B cell (primary cell): ENCODE results near the gene MOGAT3. TPM values are rescaled to one million over a fixed set of nuclear protein-coding genes. Genes with fewer than 3 reads are reported as not detected.

Source experiments
- ATAC-seq: fragments of 200-7000 bp; cut with Tn5 transposase; one replicate; pipeline ENCODE4 v1.10.0; 2021; ENCODE audit warnings: low read depth, mild to moderate bottlenecking, moderate number of reproducible peaks, moderate library complexity
- CTCF ChIA-PET: fragments of 350-600 bp; sonication (Branson Sonifier 250); formaldehyde crosslinking; loops from one replicate; lab custom pipeline; 2021; ENCODE audit warnings: antibody characterized with exemption, inconsistent platforms; lab: Charles Lee
- POLR2A ChIA-PET: fragments of 350-600 bp; sonication (Branson Sonifier 250); formaldehyde crosslinking; loops from one replicate; lab custom pipeline; 2021; ENCODE audit warnings: antibody characterized with exemption; lab: Charles Lee
- DNase-seq: peaks from one replicate; pipeline ENCODE4 v3.0.0; 2013
- H2AFZ ChIP-seq: 2 replicates; pipeline ENCODE4 v1.6.1; 2012; ENCODE audit warnings: mild to moderate bottlenecking, low read depth, low read length; ENCODE audit not compliant: insufficient read depth, poor library complexity, severe bottlenecking
- H3K27ac ChIP-seq, 2 donors: 1 replicate in 1 of 2; 2 replicates in 1 of 2; pipeline ENCODE4 v1.5.1; 2012 to 2013; ENCODE audit warnings: low read length in 2 of 2, mild to moderate bottlenecking in 2 of 2, moderate library complexity in 1 of 2
- H3K27me3 ChIP-seq, 4 experiments: fragments of 200-600 bp in 1 of 4; sonication (generic) in 1 of 4; replicated peaks in 1 of 4; 1 replicate in 2 of 4; 2 replicates in 2 of 4; pipeline versions ENCODE4 v1.6.1 to v1.7.0; 2013 to 2016; ENCODE audit warnings: low read length in 3 of 4, mild to moderate bottlenecking in 2 of 4, mixed read lengths in 1 of 4, moderate library complexity in 1 of 4; ENCODE audit not compliant: insufficient read depth in 4 of 4, control insufficient read depth in 3 of 4; ENCODE audit errors: control extremely low read depth in 1 of 4
- H3K36me3 ChIP-seq, 2 experiments: replicated peaks in 1 of 2; 1 replicate in 1 of 2; 2 replicates in 1 of 2; pipeline versions ENCODE4 v1.6.1 to v1.7.1; 2013; ENCODE audit warnings: low read length in 1 of 2; ENCODE audit not compliant: insufficient read depth in 2 of 2, control insufficient read depth in 1 of 2; ENCODE audit errors: control extremely low read depth in 1 of 2, extremely low read depth in 1 of 2
- H3K4me1 ChIP-seq, 2 donors: fragments of 200-600 bp in 1 of 2; sonication (generic) in 1 of 2; 1 replicate in 1 of 2; 2 replicates in 1 of 2; pipeline versions ENCODE4 v1.5.1 to v1.6.1; 2013 to 2017; ENCODE audit warnings: low read length in 2 of 2; ENCODE audit not compliant: control insufficient read depth in 2 of 2, insufficient read depth in 2 of 2
- H3K4me2 ChIP-seq: replicated peaks from 2 replicates; pipeline ENCODE3; 2012; ENCODE audit warnings: mild to moderate bottlenecking, low read depth, low read length; ENCODE audit not compliant: poor library complexity, severe bottlenecking
- H3K4me3 ChIP-seq, 5 experiments: fragments of 200-600 bp in 1 of 5; sonication (generic) in 1 of 5; 1 replicate in 3 of 5; 2 replicates in 2 of 5; pipeline versions ENCODE4 v1.5.1 to v1.7.0; 2011 to 2016; ENCODE audit warnings: low read length in 4 of 5, mild to moderate bottlenecking in 4 of 5, low read depth in 2 of 5, control low read depth in 1 of 5, moderate library complexity in 1 of 5; ENCODE audit not compliant: insufficient read depth in 1 of 5; ENCODE audit errors: control extremely low read depth in 1 of 5, extremely low read depth in 1 of 5
- H3K79me2 ChIP-seq: fragments of 200-600 bp; sonication (generic); one replicate; pipeline ENCODE4 v1.6.0; 2016; ENCODE audit warnings: low read length; ENCODE audit not compliant: control insufficient read depth, insufficient read depth
- H3K9ac ChIP-seq: fragments of 200-600 bp; sonication (generic); 2 replicates; pipeline ENCODE4 v1.6.1; 2017; ENCODE audit warnings: mild to moderate bottlenecking, low read length, moderate library complexity
- H3K9me3 ChIP-seq, 3 donors: one replicate each; pipeline versions ENCODE4 v1.6.1 to v1.7.1; 2013; ENCODE audit warnings: low read length in 2 of 3; ENCODE audit not compliant: control insufficient read depth in 2 of 3, insufficient read depth in 1 of 3; ENCODE audit errors: control extremely low read depth in 1 of 3
- H4K20me1 ChIP-seq: 2 replicates; pipeline ENCODE4 v1.6.0; 2012; ENCODE audit warnings: mild to moderate bottlenecking, low read length; ENCODE audit not compliant: insufficient read depth, control insufficient read depth, poor library complexity, severe bottlenecking
- H3K27ac Mint-ChIP-seq: one replicate; pipeline ENCODE4 v1.8.0; 2021; ENCODE audit warnings: mixed read lengths
- H3K27me3 Mint-ChIP-seq: one replicate; pipeline ENCODE4 v1.8.0; 2021; ENCODE audit warnings: mixed read lengths
- H3K4me1 Mint-ChIP-seq: one replicate; pipeline ENCODE4 v1.8.0; 2021; ENCODE audit warnings: mixed read lengths
- H3K4me3 Mint-ChIP-seq: one replicate; pipeline ENCODE4 v1.8.0; 2021; ENCODE audit warnings: mixed read lengths
- H3K9me3 Mint-ChIP-seq: one replicate; pipeline ENCODE4 v1.8.0; 2022; ENCODE audit warnings: mixed read lengths; ENCODE audit not compliant: insufficient read depth
- CTCF ChIP-seq: fragments of 200-600 bp; IDR thresholded peaks from one replicate; pipeline ENCODE4 v1.8.0; 2022; ENCODE audit warnings: antibody characterized with exemption, mild to moderate bottlenecking
- EZH2 ChIP-seq: IDR thresholded peaks from 2 replicates; pipeline ENCODE4 v1.6.1; 2012; ENCODE audit warnings: borderline replicate concordance, low read depth, mild to moderate bottlenecking, moderate library complexity, low read length; ENCODE audit not compliant: insufficient read depth, poor library complexity, severe bottlenecking
- WGBS: methylation state at CpG from one replicate; pipeline ENCODE4 v1.1.5; 2013; ENCODE audit warnings: missing lambda C conversion rate; ENCODE audit not compliant: insufficient coverage; 5-methylcytosine and 5-hydroxymethylcytosine counted together
- intact Hi-C: fragments of 100-400 bp; cut with micrococcal nuclease; formaldehyde crosslinking; loops from one replicate; pipeline ENCODE4 v1.10.0; 2022
- polyA plus RNA-seq: library from polyadenylated mRNA; depleted of rRNA; stranded (reverse); fragments of >200 nt; gene quantifications from 2 replicates; pipeline ENCODE4 v1.2.3, GENCODE V29; 2012
- total RNA-seq, 2 donors: library from RNA; stranded (reverse); fragments of 120-200 nt in 1 of 2; gene quantifications; 1 replicate in 1 of 2; 2 replicates in 1 of 2; pipeline versions ENCODE4 v1.2.3 to v1.2.4, GENCODE V29; 2013 to 2022

Gene MOGAT3
- total and polyA plus RNA-seq, 2 donors (not counting 1 experiment from before 2014, with no cell fraction given), result not detected

GRCh38 chr7:101155303-101155702 is 45.5 kb downstream of the MOGAT3 start:
- no peak for DNase-seq
- no peaks in the 10 kb centered on the region for H3K27me3 ChIP-seq
- Mint-ChIP-seq H3K4me1 (peaks cover 12% of the 10 kb centered on the region), H3K4me3 (peak overlapping the region; percentile 86), H3K27ac (no peak overlapping the region), H3K9me3 (no peaks in the 10 kb centered on the region), H3K27me3 (no peaks in the 10 kb centered on the region)
- TF ChIP-seq CTCF, result no peak
- no peak for TF ChIP-seq EZH2
- 44% methylated on average over 4 of the region's 4 CpGs for WGBS
- H3K4me1 ChIP-seq, result peaks cover 10 to 16% of the 10 kb centered on the region in 2 donors
- no peak for ATAC-seq
- no peaks in the 10 kb centered on the region for H3K79me2 ChIP-seq
- no peaks in the 10 kb centered on the region for H3K9me3 ChIP-seq
- H3K27ac ChIP-seq, result no peak overlapping the region
- peak overlapping the region; percentile 97 for H3K4me2 ChIP-seq
- ChIA-PET CTCF (interaction anchor here (0.6 to 7.6 kb wide), 4 partner anchors 12 to 554 kb away, joined by 3 to 68 read pairs (median 4); no protein-coding TSS in a partner anchor), POLR2A (interaction anchor here (0.7 kb wide), 1 partner anchor 10 kb away, joined by 5 read pairs; the partner anchor contains the start of gene VGF)
- H4K20me1 ChIP-seq, result no peaks in the 10 kb centered on the region
- H3K9ac ChIP-seq, result peak overlapping the region; percentile 76
- intact Hi-C loops, result loop anchor here (2.0 kb wide), 1 partner anchor 89 kb away; the partner anchor contains the start of gene FIS1
- peak overlapping the region; percentile 83 for H2AFZ ChIP-seq
- peaks cover 0 to 3% of the 10 kb centered on the region in 2 experiments for H3K36me3 ChIP-seq
- H3K4me3 ChIP-seq, result peak overlapping the region in 3 of 5 experiments; percentile 62 to 71 (median 64)

GRCh38 chr7:101154693-101155102 is 46.1 kb downstream of the MOGAT3 start:
- no peaks in the 10 kb centered on the region for H3K79me2 ChIP-seq
- peak overlapping the region in 4 of 5 experiments; percentile 53 to 71 (median 63) for H3K4me3 ChIP-seq
- Mint-ChIP-seq H3K27me3 (peaks cover 4% of the 10 kb centered on the region), H3K4me1 (peaks cover 12% of the 10 kb centered on the region), H3K27ac (no peak overlapping the region), H3K9me3 (no peaks in the 10 kb centered on the region), H3K4me3 (peak overlapping the region; percentile 86)
- peak overlapping the region; percentile 76 for H3K9ac ChIP-seq
- peak overlapping the region; percentile 83 for H2AFZ ChIP-seq
- ATAC-seq (peak; percentile 12), DNase-seq (peak; percentile 41)
- no peak overlapping the region for H3K27ac ChIP-seq
- H4K20me1 ChIP-seq, result no peaks in the 10 kb centered on the region
- intact Hi-C loops, result loop anchor here (1.0 to 2.0 kb wide), 4 partner anchors 11 to 98 kb away; partner anchors contain the start of genes FIS1, VGF and ZNHIT1
- H3K36me3 ChIP-seq, result peaks cover 0 to 3% of the 10 kb centered on the region in 2 experiments
- H3K27me3 ChIP-seq, result no peaks in the 10 kb centered on the region
- 0% methylated on average over 29 of the region's 34 CpGs for WGBS
- H3K9me3 ChIP-seq, result no peaks in the 10 kb centered on the region
- peak overlapping the region; percentile 97 for H3K4me2 ChIP-seq
- TF ChIP-seq EZH2 (no peak), CTCF (no peak)
- ChIA-PET POLR2A (interaction anchor here (0.7 kb wide), 1 partner anchor 10 kb away, joined by 5 read pairs; the partner anchor contains the start of gene VGF), CTCF (interaction anchor here (0.6 to 7.6 kb wide), 4 partner anchors 11 to 555 kb away, joined by 3 to 68 read pairs (median 11); no protein-coding TSS in a partner anchor)
- peaks cover 10 to 16% of the 10 kb centered on the region in 2 donors for H3K4me1 ChIP-seq
